GM19438 (cell line): ENCODE data around the gene CHSY3.

Experiments
- ATAC-seq: cut with Tn5 transposase; IDR thresholded peaks from one replicate; pipeline ENCODE4 v1.9.1; 2021; ENCODE audit warnings: low read depth; ENCODE audit not compliant: unreplicated experiment

CHSY3 gene

DNA sequence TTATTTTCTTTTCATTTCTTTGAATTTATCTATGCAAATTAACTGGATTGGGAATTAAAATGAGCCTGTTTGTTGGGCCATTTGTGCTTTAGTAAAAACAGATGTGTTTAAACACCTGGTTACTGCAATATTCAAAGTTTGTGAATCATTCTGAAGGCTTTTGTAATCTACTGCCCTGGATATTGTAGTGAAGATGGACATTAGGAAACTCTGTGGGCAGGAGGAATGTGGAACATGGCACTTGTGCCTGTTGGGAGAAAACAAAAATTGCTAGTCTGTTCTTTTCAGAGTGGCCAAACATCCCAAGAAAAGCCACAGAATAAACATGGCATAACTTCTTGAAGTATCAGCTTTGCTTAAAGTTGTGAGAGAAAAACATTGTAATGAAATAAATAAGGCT lies 40.8 kb downstream of the CHSY3 start:
- ATAC-seq, result no peak

DNA sequence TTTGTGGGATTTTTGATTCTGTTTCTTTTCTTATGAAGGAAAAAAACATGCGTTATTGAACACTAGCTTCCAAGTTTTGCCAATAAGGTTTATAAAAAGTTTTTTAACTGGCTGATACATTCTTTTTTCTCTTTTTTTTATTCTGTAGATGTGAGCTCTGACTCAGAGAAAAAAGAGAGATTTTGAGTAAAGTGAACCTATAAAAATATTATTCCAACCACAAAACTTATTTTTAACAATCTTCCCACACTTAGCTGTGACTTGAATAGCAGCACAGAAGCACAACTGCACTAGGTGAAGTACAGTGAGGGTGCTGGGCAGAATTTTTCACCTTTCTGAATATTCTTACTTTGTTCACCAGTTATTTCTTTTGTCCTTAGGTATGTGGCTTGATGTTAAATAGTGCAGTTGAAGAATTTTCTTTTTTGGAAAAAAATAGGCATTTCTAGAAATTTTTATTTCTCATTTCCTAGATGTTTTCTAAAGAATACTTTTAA lies 41.6 kb downstream of the CHSY3 start:
- no peak for ATAC-seq

DNA sequence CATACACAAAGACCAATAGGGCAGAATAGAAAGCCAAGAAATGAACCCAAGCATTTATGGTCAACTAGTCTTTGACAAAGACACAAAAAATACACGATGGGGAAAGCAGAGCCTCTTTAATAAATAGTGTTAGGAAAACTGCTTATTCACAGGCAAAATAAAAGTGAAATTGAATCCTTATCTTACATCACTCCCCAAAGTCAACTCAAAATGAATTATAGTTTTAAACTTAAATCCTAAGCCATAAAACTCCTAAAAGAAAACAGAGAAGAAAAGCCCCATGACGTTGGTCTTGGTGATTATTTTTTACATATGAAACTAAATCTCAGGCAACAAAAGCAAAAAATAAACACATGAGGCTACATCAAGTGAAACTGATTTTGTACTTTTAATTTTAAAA lies 46.8 kb downstream of the CHSY3 start:
- ATAC-seq, result no peak

- ATAC-seq, result no peak
Observed at GRCh38 chr5:129958581-129958980, 54.3 kb downstream of the CHSY3 start.

- no peak for ATAC-seq
Observed at GRCh38 chr5:129960831-129961230, 56.6 kb downstream of the CHSY3 start.

- ATAC-seq, result no peak
Observed at GRCh38 chr5:129962506-129962905, 58.2 kb downstream of the CHSY3 start.

- no peak for ATAC-seq
Observed at GRCh38 chr5:129963359-129963758, 59.1 kb downstream of the CHSY3 start.

DNA sequence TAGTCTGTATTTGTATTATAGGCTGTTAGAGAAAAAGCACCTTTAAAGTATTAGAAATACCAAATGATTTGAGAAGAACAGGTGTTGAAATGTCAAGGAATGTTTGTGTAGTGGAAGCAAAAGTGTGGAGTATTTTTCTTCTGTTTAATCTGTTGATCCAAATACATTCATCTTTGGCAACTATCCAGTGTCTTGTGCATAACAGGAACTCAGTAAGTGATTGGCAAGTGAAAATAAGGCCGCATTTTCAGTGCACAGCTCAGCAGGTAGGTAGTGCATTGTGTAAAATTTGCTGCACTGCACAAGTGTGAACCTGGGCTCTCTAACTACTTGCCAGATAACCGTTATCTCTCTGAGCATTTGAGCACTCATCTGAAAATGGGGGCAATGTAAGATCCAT lies 61.8 kb downstream of the CHSY3 start:
- ATAC-seq, result no peak

GRCh38 chr5:129971714-129972113 lies 67.4 kb downstream of the CHSY3 start:
- no peak for ATAC-seq

DNA sequence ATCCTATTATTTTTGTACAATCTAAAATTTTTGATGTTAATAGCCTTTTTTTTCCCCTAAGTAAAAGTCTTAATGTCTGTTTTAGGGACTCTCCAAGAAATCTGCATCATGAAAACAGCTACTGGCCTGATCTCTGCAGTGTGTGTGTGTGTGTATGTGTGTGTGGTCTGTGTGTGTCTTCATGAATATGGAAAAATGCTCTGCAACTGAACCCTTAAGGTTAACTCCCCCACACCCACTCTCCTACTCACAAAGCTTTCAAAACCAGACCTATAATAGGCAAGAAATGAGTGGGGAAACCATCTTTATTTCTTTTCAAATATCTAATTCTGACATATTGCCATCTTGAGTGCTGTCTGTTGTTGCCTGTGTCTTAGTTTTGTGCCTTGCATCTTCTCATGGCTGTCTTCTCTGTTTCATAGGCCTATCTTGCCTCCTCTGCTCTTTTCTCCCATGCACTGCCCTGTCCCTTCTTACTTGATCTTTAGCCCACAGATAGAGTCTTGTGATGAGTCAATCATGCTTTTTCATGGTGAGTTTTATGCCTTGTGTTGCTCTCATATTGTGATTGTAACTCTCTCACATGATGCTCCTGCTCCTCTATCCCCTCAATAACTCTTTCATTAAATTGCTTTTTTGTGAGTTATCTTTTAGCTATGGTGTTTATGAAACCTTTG lies 68.3 kb downstream of the CHSY3 start:
- ATAC-seq, result no peak

GRCh38 chr5:129973716-129974426 lies 69.6 kb downstream of the CHSY3 start:
- ATAC-seq, result no peak

- peak; percentile 95 for ATAC-seq
Observed at GRCh38 chr5:129977810-129978209, 73.5 kb downstream of the CHSY3 start.

DNA sequence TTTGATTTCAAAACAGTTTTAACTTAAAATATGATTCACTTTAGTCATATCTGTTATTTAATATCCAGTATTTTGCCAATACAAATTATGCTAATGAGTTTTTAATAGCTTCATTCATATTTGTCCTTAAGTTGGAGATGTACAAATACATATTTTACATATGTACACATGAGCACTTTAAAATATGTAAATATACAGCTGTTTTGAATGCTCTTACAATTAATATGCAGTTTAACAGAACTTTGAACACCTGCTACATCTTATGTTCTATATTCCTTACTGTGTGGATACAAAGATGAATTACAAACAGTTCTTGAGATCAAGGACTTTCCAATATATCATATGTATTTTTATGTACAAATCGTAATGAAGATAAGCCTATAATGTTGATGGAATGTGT lies 74.0 kb downstream of the CHSY3 start:
- ATAC-seq, result no peak

GRCh38 chr5:129988453-129988852 lies 84.2 kb downstream of the CHSY3 start:
- ATAC-seq, result no peak

- no peak for ATAC-seq
Observed at GRCh38 chr5:129991780-129992179, 87.5 kb downstream of the CHSY3 start.

GRCh38 chr5:129996896-129997295 lies 92.6 kb downstream of the CHSY3 start:
- ATAC-seq, result no peak

GRCh38 chr5:130000460-130000859 lies 96.2 kb downstream of the CHSY3 start:
- ATAC-seq, result no peak

- no peak for ATAC-seq
Observed at GRCh38 chr5:130002183-130002582, 97.9 kb downstream of the CHSY3 start.

GRCh38 chr5:130002876-130003275 lies 98.6 kb downstream of the CHSY3 start:
- ATAC-seq, result no peak

DNA sequence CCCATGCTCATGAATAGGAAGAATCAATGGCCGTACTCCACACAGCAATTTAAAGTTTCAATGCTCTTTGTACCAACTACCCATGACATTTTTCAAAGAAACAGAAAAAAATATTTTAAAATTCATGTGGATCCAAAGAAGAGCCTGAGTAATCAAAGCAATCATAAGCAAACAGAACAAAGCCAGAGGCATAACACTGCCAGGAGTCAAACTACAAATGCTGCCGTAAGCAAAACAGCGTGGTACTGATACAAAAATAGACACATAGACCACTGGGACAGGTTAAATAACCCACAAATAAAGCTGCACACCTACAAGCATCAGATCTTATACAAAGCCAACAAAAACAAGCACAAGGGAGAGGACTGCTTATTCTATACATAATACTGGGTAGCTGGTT lies 107.7 kb downstream of the CHSY3 start:
- ATAC-seq, result no peak

- ATAC-seq, result no peak
Observed at GRCh38 chr5:130017173-130017572, 112.9 kb downstream of the CHSY3 start.

GRCh38 chr5:130018641-130019040 lies 114.4 kb downstream of the CHSY3 start:
- no peak for ATAC-seq
